Heart right ventricle (tissue), 16 donors: ENCODE measurements around the gene PPP1R16B. TPM values are rescaled to one million over a fixed set of nuclear protein-coding genes. Genes with fewer than 3 reads are reported as not detected.

Source experiments
- ATAC-seq, 8 donors: fragments of 200-7000 bp; cut with Tn5 transposase; one replicate each; pipeline ENCODE4 v1.9.1; 2020; ENCODE audit warnings: mild to moderate bottlenecking in 8 of 8, moderate library complexity in 8 of 8, moderate number of reproducible peaks in 1 of 8
- DNase-seq, 2 donors: peaks; one replicate each; pipeline ENCODE4 v3.0.0-alpha.2; 2020
- H3K27ac ChIP-seq, 10 donors: fragments of 200-600 bp; sonication (generic) in 2 of 10; one replicate each; pipeline versions ENCODE4 v1.5.0 to v1.8.0; 2020 to 2022; ENCODE audit warnings: mild to moderate bottlenecking in 3 of 10
- H3K27me3 ChIP-seq, 7 donors: fragments of 200-600 bp; one replicate each; pipeline ENCODE4 v1.8.0; 2021 to 2022; ENCODE audit warnings: mild to moderate bottlenecking in 2 of 7
- H3K36me3 ChIP-seq, 9 donors: fragments of 200-600 bp; sonication (generic) in 1 of 9; one replicate each; pipeline versions ENCODE4 v1.5.0 to v1.8.0; 2020 to 2022; ENCODE audit warnings: mild to moderate bottlenecking in 2 of 9
- H3K4me1 ChIP-seq, 9 donors: fragments of 200-600 bp; sonication (generic) in 1 of 9; one replicate each; pipeline versions ENCODE4 v1.5.0 to v1.8.0; 2020 to 2022; ENCODE audit warnings: mild to moderate bottlenecking in 4 of 9
- H3K4me3 ChIP-seq, 10 donors: fragments of 200-600 bp; sonication (generic) in 2 of 10; one replicate each; pipeline versions ENCODE4 v1.5.0 to v1.8.0; 2020 to 2022; ENCODE audit warnings: mild to moderate bottlenecking in 7 of 10, moderate library complexity in 2 of 10
- H3K9me3 ChIP-seq, 11 donors: fragments of 200-600 bp in 10 of 11; sonication (generic) in 2 of 11; one replicate each; pipeline versions ENCODE4 v1.5.0 to v1.8.0; 2013 to 2022; ENCODE audit warnings: mild to moderate bottlenecking in 2 of 11, control low read depth in 1 of 11, moderate library complexity in 1 of 11
- CTCF ChIP-seq, 9 donors: fragments of 200-600 bp; sonication (generic) in 2 of 9; IDR thresholded peaks; one replicate each; pipeline versions ENCODE4 v1.5.0 to v1.8.0; 2021 to 2022; ENCODE audit warnings: antibody characterized with exemption in 9 of 9, mild to moderate bottlenecking in 5 of 9, moderate library complexity in 1 of 9
- WGBS, 2 donors: extraction: QIAGEN DNeasy Blood & Tissue Kit; methylation state at CpG; one replicate each; pipeline ENCODE4 v1.1.7; 2013; ENCODE audit warnings: inconsistent platforms in 1 of 2; 5-methylcytosine and 5-hydroxymethylcytosine counted together
- intact Hi-C, 10 donors: fragments of 100-400 bp; cut with DNase I; formaldehyde crosslinking; loops; one replicate each; pipeline versions ENCODE4 v1.11.1 to v1.14.2; 2022
- polyA plus RNA-seq, 2 donors: library from polyadenylated mRNA; stranded (reverse); fragments of 200-250 nt; gene quantifications; one replicate each; pipeline ENCODE4 v1.2.3, GENCODE V29; 2013
- total RNA-seq, 10 donors: library from RNA; stranded (reverse); fragmentation: NEBNext Ultra II Directional in 3 of 10; extraction: Animal tissue kit (Norgen Biotek cat#: 25700) in 3 of 10; gene quantifications; one replicate each; pipeline versions ENCODE4 v1.2.1 to v1.2.4, GENCODE V29; 2021 to 2023
- donor health status: Arrhythmogenic right ventricular cardiomyopathy.
- donor health status: ischemic (EF 13 %, LVEDD 7.1; RV severe dilation, severe dysfunction).
- donor health status: healthy with polysubstance abuse.
- donor health status: DM: no; HTN: yes; CAD: no.
- donor health status: DM: no; HTN: no; CAD: no.
- donor health status: ischemic (EF 25% LVEDD 6.9; RV normal size, moderate dysfunction).
- donor health status: ischemic (EF 25% LVEDD 5.7; RV mildly dilated, moderate dysfunction).
- donor health status: healthy.
- donor health status: DM: yes; HTN: yes; CAD: no.
- donor health status: Ischemic cardiomyopathy.
- donor health status: ischemic (EF 35%, LVEDD 5.7; RV mildly dilated, moderate dysfunction).
- donor health status: nonischemic (EF 11% LVEDD 7.7; RV severe dilation, severe dysfunction).
- donor health status: DM: yes; HTN: yes; CAD: no.
- donor health status: PGD.
- donor health status: ischemic (EF 29% LVEDD 5.4; RV normal size, mild dysfunction).
- donor health status: nonischemic (EF 23%, LVEDD 6.1; RV moderate dilation, normal function).

PPP1R16B gene
- total and polyA plus RNA-seq, 12 donors = 2.5 to 13.8 (median 5.8) TPM

GRCh38 chr20:38897267-38897666 lies 91.8 kb downstream of the PPP1R16B start:
- no peak for DNase-seq
- peaks cover 0 to 17% (median 8%) of the 10 kb centered on the region in 9 donors for H3K4me1 ChIP-seq
- intact Hi-C loops = loop anchor here in 6 of 10 donors (10.0 kb wide), 4 partner anchors 92 to 252 kb away; partner anchors contain the start of gene PPP1R16B (in 1 of the 6)
- no peak overlapping the region for H3K27ac ChIP-seq
- peaks cover 0 to 12% (median 3%) of the 10 kb centered on the region in 7 donors for H3K27me3 ChIP-seq
- WGBS, 2 donors = 87 to 88% methylated on average over 4 of the region's 4 CpGs
- H3K4me3 ChIP-seq = no peak overlapping the region
- ATAC-seq = no peak
- no peak for TF ChIP-seq CTCF (IDR thresholded peaks at IDR 0.05)
- no peaks in the 10 kb centered on the region for H3K9me3 ChIP-seq
- H3K36me3 ChIP-seq = peaks cover 0 to 48% (median 0%) of the 10 kb centered on the region in 9 donors

GRCh38 chr20:38900606-38901005 lies 95.1 kb downstream of the PPP1R16B start:
- intact Hi-C loops = no loop called here
- Histone ChIP-seq H3K4me3 (no peak overlapping the region), H3K4me1 (no peaks in the 10 kb centered on the region), H3K27me3 (peaks cover 0 to 7% (median 0%) of the 10 kb centered on the region in 7 donors), H3K27ac (no peak overlapping the region), H3K9me3 (peaks cover 0 to 14% (median 3%) of the 10 kb centered on the region in 11 donors), H3K36me3 (peaks cover 0 to 80% (median 7%) of the 10 kb centered on the region in 9 donors)
- no peak for DNase-seq
- ATAC-seq = no peak
- 87 to 90% methylated on average over 13 of the region's 13 CpGs for WGBS, 2 donors
- TF ChIP-seq CTCF (IDR thresholded peaks at IDR 0.05) = no peak

GRCh38 chr20:38902601-38903000 lies 97.1 kb downstream of the PPP1R16B start:
- H3K27ac ChIP-seq = no peak overlapping the region
- H3K4me3 ChIP-seq = no peak overlapping the region
- peaks cover 0 to 17% (median 3%) of the 10 kb centered on the region in 11 donors for H3K9me3 ChIP-seq
- no peaks in the 10 kb centered on the region for H3K4me1 ChIP-seq
- intact Hi-C loops = no loop called here
- peaks cover 0 to 7% (median 0%) of the 10 kb centered on the region in 7 donors for H3K27me3 ChIP-seq
- WGBS, 2 donors = 90% methylated on average over 8 of the region's 8 CpGs
- ATAC-seq (peak in 1 of 8 donors; percentile 9), DNase-seq (no peak)
- H3K36me3 ChIP-seq = peaks cover 0 to 80% (median 7%) of the 10 kb centered on the region in 9 donors
- TF ChIP-seq CTCF (IDR thresholded peaks at IDR 0.05) = no peak

- Histone ChIP-seq H3K9me3 (peaks cover 0 to 17% (median 3%) of the 10 kb centered on the region in 11 donors), H3K4me3 (no peak overlapping the region), H3K27ac (no peak overlapping the region), H3K4me1 (no peaks in the 10 kb centered on the region), H3K27me3 (peaks cover 0 to 7% (median 0%) of the 10 kb centered on the region in 7 donors), H3K36me3 (peaks cover 0 to 80% (median 7%) of the 10 kb centered on the region in 9 donors)
- intact Hi-C loops = no loop called here
- no peak for TF ChIP-seq CTCF (IDR thresholded peaks at IDR 0.05)
- DNase-seq (no peak), ATAC-seq (no peak)
- WGBS, 2 donors = 41 to 65% methylated on average over 5 of the region's 5 CpGs
Measured at GRCh38 chr20:38903335-38903734, 97.8 kb downstream of the PPP1R16B start.
